HG03108 (cell line): Measurements from ENCODE around the gene ACTR5.
"Not testable (repeated sequence)": the region's sequence is repeated elsewhere in the genome, so short reads cannot be mapped to it uniquely, and the experiment has no call there.

Experiments used
- ATAC-seq: cut with Tn5 transposase; IDR thresholded peaks from one replicate; pipeline ENCODE4 v1.9.1; 2021; ENCODE audit warnings: moderate library complexity; ENCODE audit not compliant: unreplicated experiment

Gene ACTR5

GRCh38 chr20:38764567-38765318 is 16.5 kb downstream of the ACTR5 start:
- ATAC-seq = no peak

GRCh38 chr20:38766071-38766470 is 17.8 kb downstream of the ACTR5 start:
- no peak for ATAC-seq

- no peak for ATAC-seq
Observed at GRCh38 chr20:38769376-38770295, 21.4 kb downstream of the ACTR5 start.

DNA sequence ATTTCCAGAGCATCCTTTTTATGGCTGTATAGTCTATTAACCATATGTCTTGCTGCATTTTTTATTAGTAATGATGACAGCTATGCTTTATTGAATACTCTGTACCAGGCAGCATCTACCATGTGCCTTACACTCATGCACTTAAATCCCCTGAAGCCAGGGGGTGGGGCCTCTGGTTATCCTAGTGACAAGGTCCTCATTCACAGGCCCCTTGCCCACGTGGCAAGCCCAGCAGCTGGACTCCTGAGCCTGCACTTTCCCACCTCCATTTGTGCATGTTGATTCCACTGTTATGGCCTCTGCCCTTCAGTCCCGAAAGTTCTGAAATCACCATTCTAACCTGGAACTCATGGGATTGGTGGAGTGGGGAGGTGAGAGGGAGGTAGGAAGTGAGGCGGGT is 22.3 kb downstream of the ACTR5 start:
- ATAC-seq = no peak

- ATAC-seq = no peak
Observed at GRCh38 chr20:38770970-38771369, 22.7 kb downstream of the ACTR5 start.

DNA sequence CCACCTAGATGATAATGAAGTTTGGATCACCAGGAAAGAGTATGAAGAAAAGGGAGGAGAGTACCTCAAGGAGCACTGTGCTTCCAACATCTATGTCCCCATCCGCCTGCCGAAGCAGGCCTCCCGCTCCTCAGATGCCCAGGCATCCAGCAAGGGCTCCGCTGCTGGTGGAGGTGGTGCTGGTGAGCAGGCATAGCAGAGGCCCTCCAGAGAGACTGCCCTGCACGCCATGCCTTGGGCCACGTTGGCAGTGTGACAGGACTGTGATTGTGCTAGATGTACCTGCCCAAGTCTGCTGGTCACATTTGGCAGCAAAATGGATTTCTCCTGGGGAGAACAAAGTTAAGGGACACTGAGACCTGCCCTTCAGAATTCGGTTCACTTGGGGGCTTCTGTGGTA is 23.4 kb downstream of the ACTR5 start:
- ATAC-seq = no peak

DNA sequence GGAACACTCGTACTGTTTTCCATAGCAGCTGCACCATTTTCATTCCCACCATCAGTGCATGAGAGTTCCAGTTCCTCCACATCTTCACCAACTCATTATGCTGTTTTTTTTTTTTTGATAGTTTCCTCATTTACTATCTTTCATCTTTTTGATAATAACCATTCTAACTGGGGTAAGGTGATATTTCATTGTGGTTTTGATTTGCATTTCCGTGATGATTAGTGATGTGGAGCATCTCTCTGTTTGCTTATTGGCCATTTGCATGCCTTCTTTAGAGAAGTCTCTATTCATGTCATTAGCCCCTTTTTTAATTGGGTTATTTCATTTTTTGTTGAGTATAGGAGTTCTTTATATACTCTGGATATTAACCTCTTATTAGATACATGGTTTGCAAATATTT is 25.9 kb downstream of the ACTR5 start:
- no peak for ATAC-seq

- ATAC-seq = no peak
Observed at GRCh38 chr20:38776363-38776762, 28.1 kb downstream of the ACTR5 start.

DNA sequence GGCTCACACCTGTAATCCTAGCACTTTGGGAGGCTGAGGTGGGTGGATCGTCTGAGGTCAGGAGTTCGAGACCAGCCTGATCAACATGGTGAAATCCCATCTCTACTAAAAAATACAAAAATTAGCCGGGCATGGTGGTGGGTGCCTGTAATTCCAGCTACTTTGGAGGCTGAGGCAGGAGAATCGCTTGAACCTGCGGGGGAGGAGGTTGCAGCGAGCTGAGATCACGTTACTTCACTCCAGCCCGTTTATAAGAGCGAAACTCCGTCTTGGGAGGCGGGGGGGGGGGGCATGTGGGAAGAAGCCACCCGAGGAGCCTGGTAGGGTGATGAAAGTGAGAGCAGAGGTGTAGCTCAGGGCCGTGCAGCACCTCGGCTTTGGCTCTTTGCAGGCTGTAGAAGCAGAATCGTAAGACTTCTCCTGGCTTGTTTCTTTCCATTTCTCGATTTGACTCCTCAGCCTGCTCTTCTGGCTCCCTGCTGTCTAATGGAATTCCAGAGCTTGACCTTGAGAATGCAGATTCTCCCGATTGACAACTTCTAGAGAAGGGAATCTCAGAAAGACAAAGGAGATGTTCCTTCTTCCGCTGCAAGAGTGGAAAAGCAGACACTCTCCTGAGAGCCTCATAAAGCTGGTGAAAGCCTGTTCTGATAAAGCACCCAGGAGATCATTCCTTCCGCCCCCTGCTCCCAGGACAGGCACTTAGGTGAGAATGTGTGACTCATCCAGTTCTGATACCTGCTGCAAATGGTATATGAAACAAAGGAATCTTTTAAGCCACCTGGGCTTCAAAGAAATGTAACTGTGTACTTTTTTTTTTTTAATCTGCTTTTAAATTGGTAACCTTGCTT is 31.2 kb downstream of the ACTR5 start:
- no peak for ATAC-seq

DNA sequence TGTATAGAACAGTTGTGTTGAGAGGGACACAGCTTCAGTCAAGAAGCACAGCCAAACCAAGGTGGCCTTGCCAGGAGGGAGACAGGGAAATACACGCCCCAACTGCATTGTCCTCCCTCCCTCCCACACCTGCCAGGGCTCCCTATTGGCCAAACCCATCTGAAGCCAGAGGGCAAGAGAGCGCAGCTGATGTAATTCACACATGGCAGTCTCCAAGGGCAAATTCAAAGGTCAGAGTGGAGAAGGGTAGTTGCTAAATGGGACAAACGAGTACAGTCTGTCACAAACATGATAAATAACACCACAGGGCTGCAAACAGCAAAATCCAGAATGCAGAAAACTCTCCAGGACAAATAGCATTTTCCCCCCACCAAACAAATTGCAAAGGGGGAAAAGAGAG is 34.0 kb downstream of the ACTR5 start:
- ATAC-seq = no peak

DNA sequence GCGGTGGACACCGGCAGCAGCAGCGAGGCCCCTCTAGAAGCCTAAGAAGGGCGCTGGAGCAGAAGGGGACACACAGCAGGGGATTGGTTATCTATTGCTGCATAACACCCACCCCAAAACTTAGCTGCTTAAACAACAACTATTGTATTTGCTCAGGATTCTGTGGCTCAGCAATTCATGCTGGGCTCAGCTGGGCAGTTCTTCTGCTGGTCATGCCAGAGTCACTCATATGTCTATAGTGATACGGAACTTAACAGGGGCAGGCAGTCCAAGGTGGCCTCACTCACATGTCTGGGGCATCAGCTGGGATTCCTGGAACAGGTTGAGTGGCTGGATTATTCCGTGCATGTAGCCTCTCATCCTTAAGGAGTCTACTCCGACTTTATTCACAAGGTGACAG is 39.6 kb downstream of the ACTR5 start:
- no peak for ATAC-seq

GRCh38 chr20:38789503-38790199 is 41.4 kb downstream of the ACTR5 start:
- ATAC-seq = no peak

DNA sequence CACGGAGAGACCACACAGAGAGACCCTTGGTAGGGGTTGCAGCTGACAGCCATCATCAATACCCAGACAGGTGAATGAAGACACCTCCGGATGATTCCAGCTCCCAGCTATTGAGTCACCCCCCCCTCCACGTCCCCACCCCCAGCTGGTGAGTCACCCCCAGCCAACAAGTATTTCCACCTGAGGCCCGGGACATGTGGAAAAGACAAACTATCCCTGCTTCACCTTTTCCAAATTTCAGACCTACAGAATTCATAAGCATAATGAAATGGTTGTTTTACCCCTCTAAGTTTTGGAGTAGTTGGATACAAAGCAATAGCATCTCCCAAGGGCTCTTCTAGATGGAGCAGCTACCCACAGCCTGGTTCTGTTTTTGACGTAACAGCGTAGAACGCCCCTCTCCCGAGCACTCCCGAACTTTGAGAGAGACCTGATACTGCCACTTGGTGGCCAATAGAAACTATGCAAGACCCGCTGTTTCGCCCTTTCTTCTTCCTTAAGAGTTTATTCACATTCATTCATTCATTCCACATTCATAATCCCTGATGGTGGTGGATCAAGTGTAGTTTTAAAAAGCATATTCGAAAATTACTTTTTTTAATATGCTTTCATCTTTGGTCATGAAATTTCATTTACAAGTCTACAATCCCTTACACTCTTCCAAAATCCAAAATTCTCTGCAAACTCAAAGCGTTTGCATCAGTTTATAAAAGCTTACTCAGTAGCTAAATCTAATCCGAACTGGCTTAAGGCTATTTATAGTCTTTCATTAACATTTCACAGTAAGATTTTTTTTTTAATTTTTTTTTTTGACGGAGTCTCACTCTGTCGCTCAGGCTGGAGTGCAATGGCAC is 42.2 kb downstream of the ACTR5 start:
- ATAC-seq = no peak

- ATAC-seq = no peak
Observed at GRCh38 chr20:38791291-38791690, 43.0 kb downstream of the ACTR5 start.

DNA sequence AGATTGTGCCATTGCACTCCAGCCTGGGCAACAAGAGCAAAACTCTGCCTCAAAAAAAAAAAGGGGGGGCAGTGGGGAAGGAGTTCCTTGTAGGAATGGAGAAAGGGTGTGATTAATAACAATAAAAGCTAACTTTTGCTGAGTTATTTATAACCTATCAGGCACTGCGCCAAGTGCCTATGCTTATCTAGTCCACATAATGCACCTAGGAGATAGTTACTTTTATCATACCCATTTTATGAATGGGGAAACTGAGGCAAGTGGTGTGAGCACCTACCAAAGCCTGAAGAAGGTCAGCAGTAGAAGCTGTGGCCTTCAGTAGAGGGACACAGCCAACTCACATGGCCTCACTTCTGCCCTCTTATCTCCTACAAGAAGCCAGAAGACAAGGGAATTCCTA is 43.7 kb downstream of the ACTR5 start:
- no peak for ATAC-seq

GRCh38 chr20:38794057-38794456 is 45.8 kb downstream of the ACTR5 start:
- ATAC-seq = not testable (repeated sequence)

- ATAC-seq = no peak
Observed at GRCh38 chr20:38798266-38798665, 50.0 kb downstream of the ACTR5 start.

DNA sequence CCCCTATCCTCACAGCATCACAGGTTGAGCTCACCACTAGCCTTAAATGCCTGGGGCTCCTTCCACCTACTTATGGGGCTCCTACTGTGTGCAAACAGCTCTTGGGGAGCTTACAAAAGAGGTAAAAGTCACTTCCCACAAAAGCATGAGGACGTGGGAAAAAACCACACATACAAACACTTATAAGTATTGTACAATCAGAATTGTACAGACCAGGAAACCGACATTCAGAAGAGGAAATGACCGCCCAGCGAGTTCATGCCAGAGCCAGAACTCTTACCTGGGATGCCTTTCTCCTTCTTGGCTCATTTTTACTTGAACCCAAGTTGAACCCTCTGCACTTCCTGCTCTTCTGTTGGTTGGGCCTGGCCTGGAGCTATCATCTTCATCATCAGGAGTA is 50.9 kb downstream of the ACTR5 start:
- ATAC-seq = no peak

- ATAC-seq = no peak
Observed at GRCh38 chr20:38800882-38801281, 52.6 kb downstream of the ACTR5 start.

DNA sequence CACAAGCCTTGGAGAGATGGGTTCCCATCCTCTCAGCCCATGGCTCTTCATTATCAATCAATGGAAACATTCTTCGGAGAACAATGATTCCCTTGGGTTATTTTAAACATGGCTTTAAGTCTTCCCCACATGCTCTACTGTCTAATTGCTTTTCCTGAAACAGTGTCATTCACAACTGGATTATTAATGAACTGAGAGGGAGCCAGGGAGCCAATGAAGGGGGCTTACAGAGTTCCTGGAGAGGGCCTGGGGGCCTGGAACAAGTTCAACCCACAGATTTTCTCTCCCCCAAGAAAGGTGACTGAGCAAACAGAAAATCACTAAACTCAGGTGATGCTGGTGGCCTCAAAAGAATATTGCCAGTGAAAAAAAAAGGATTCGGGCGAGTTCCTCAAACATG is 56.0 kb downstream of the ACTR5 start:
- no peak for ATAC-seq
